Subcutaneous abdominal adipose tissue (tissue), 5 donors: ENCODE results near the gene DAND5.

Experiments used
- H3K27ac ChIP-seq: one replicate; pipeline ENCODE4 v1.7.0; 2013; ENCODE audit warnings: low read depth, mild to moderate bottlenecking, inconsistent platforms, low read length, moderate library complexity
- H3K27me3 ChIP-seq, 5 donors: one replicate each; pipeline ENCODE4 v1.7.0; 2013; ENCODE audit warnings: low read length in 5 of 5, inconsistent platforms in 1 of 5; ENCODE audit not compliant: control insufficient read depth in 5 of 5, insufficient read depth in 4 of 5
- H3K36me3 ChIP-seq, 5 donors: one replicate each; pipeline ENCODE4 v1.7.0; 2013; ENCODE audit warnings: low read length in 5 of 5; ENCODE audit not compliant: control insufficient read depth in 5 of 5, insufficient read depth in 5 of 5
- H3K4me1 ChIP-seq, 5 donors: one replicate each; pipeline ENCODE4 v1.7.0; 2013; ENCODE audit warnings: low read length in 5 of 5, mild to moderate bottlenecking in 3 of 5, moderate library complexity in 1 of 5; ENCODE audit not compliant: control insufficient read depth in 5 of 5, insufficient read depth in 5 of 5
- H3K4me3 ChIP-seq, 5 donors: one replicate each; pipeline ENCODE4 v1.7.0; 2013; ENCODE audit warnings: low read length in 5 of 5, low read depth in 1 of 5
- H3K9ac ChIP-seq, 5 donors: one replicate each; pipeline ENCODE4 v1.7.0; 2013; ENCODE audit warnings: low read length in 5 of 5, mild to moderate bottlenecking in 4 of 5, moderate library complexity in 3 of 5
- H3K9me3 ChIP-seq, 5 donors: one replicate each; pipeline ENCODE4 v1.7.0; 2013; ENCODE audit warnings: low read length in 5 of 5; ENCODE audit not compliant: control insufficient read depth in 5 of 5
- donor health status: healthy.
- donor health status: healthy.
- donor health status: healthy.
- donor health status: healthy.
- donor health status: healthy.

The DAND5 gene

GRCh38 chr19:13012690-13013608 lies 43.6 kb downstream of the DAND5 start:
- peaks cover 0 to 3% (median 0%) of the 10 kb centered on the region in 5 donors for H3K27me3 ChIP-seq
- peak overlapping the region; percentile 22 to 86 (median 83) for H3K9ac ChIP-seq
- H3K36me3 ChIP-seq, result peaks cover 0 to 8% (median 5%) of the 10 kb centered on the region in 5 donors
- peak overlapping the region; percentile 56 to 68 (median 65) for H3K4me3 ChIP-seq
- H3K4me1 ChIP-seq, result peaks cover 15 to 100% (median 97%) of the 10 kb centered on the region in 5 donors
- no peaks in the 10 kb centered on the region for H3K9me3 ChIP-seq
- H3K27ac ChIP-seq, result peak overlapping the region; percentile 97

GRCh38 chr19:13013649-13014048 lies 44.3 kb downstream of the DAND5 start:
- Histone ChIP-seq H3K4me1 (peaks cover 14 to 98% (median 96%) of the 10 kb centered on the region in 5 donors), H3K4me3 (peak overlapping the region; percentile 50 to 68 (median 61)), H3K36me3 (peaks cover 0 to 5% (median 4%) of the 10 kb centered on the region in 5 donors), H3K27ac (peak overlapping the region; percentile 97), H3K27me3 (peaks cover 0 to 3% (median 0%) of the 10 kb centered on the region in 5 donors), H3K9me3 (no peaks in the 10 kb centered on the region), H3K9ac (peak overlapping the region; percentile 64 to 95 (median 85))

- Histone ChIP-seq H3K4me3 (peak overlapping the region; percentile 50 to 68 (median 61)), H3K27ac (peak overlapping the region; percentile 97), H3K27me3 (peaks cover 0 to 3% (median 0%) of the 10 kb centered on the region in 5 donors), H3K9ac (peak overlapping the region; percentile 64 to 95 (median 85)), H3K36me3 (no peaks in the 10 kb centered on the region), H3K4me1 (peaks cover 17 to 98% (median 96%) of the 10 kb centered on the region in 5 donors), H3K9me3 (no peaks in the 10 kb centered on the region)
These were observed 44.9 kb downstream of the DAND5 start for GRCh38 chr19:13014101-13014920.

- Histone ChIP-seq H3K27me3 (no peaks in the 10 kb centered on the region), H3K4me1 (peaks cover 14 to 98% (median 95%) of the 10 kb centered on the region in 5 donors), H3K36me3 (no peaks in the 10 kb centered on the region), H3K9me3 (no peaks in the 10 kb centered on the region), H3K9ac (peak overlapping the region in 3 of 5 donors; percentile 83 to 85 (median 84)), H3K27ac (peak overlapping the region; percentile 97), H3K4me3 (peak overlapping the region in 2 of 5 donors; percentile 61 to 68)
These were observed 45.5 kb downstream of the DAND5 start for GRCh38 chr19:13014921-13015280.

GRCh38 chr19:13015361-13016223 lies 46.2 kb downstream of the DAND5 start:
- Histone ChIP-seq H3K9ac (peak overlapping the region in 2 of 5 donors; percentile 27 to 57), H3K4me3 (peak overlapping the region in 1 of 5 donors; percentile 42), H3K4me1 (peaks cover 11 to 98% (median 95%) of the 10 kb centered on the region in 5 donors), H3K36me3 (no peaks in the 10 kb centered on the region), H3K27me3 (no peaks in the 10 kb centered on the region), H3K9me3 (no peaks in the 10 kb centered on the region), H3K27ac (peak overlapping the region; percentile 99)

DNA sequence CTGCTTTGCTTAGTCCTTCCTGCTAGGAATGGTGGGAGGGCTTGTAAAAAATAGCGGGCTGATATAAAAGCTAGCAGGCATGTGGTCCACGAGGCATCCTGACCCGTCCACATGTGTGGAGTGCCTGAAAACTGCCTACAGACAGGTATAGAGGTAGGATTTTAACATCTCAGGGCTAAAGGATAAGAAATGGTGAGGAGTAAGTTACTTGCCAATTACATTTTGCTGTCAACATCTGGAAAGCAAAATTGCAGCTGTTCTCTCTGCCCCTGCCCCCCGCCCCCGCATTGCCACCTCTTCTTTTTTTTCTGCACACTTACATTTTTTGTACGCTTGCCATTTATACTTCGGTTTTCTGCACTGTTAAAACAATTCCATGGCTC lies 46.9 kb downstream of the DAND5 start:
- peak overlapping the region; percentile 99 for H3K27ac ChIP-seq
- H3K9me3 ChIP-seq, result no peaks in the 10 kb centered on the region
- H3K4me1 ChIP-seq, result peaks cover 11 to 100% (median 95%) of the 10 kb centered on the region in 5 donors
- peak overlapping the region in 2 of 5 donors; percentile 27 to 52 for H3K9ac ChIP-seq
- H3K36me3 ChIP-seq, result no peaks in the 10 kb centered on the region
- H3K27me3 ChIP-seq, result no peaks in the 10 kb centered on the region
- peak overlapping the region in 1 of 5 donors; percentile 22 for H3K4me3 ChIP-seq

GRCh38 chr19:13016628-13017305 lies 47.4 kb downstream of the DAND5 start:
- H3K9ac ChIP-seq, result peak overlapping the region in 3 of 5 donors; percentile 39 to 52 (median 51)
- H3K27ac ChIP-seq, result peak overlapping the region; percentile 99
- no peaks in the 10 kb centered on the region for H3K36me3 ChIP-seq
- H3K27me3 ChIP-seq, result no peaks in the 10 kb centered on the region
- H3K9me3 ChIP-seq, result no peaks in the 10 kb centered on the region
- H3K4me3 ChIP-seq, result peak overlapping the region; percentile 11 to 32 (median 22)
- H3K4me1 ChIP-seq, result peaks cover 13 to 100% (median 95%) of the 10 kb centered on the region in 5 donors

GRCh38 chr19:13017306-13018034 lies 48.1 kb downstream of the DAND5 start:
- Histone ChIP-seq H3K9me3 (no peaks in the 10 kb centered on the region), H3K27me3 (no peaks in the 10 kb centered on the region), H3K36me3 (no peaks in the 10 kb centered on the region), H3K4me3 (peak overlapping the region in 4 of 5 donors; percentile 8 to 48 (median 12)), H3K9ac (peak overlapping the region in 4 of 5 donors; percentile 26 to 64 (median 52)), H3K4me1 (peaks cover 15 to 100% (median 95%) of the 10 kb centered on the region in 5 donors), H3K27ac (peak overlapping the region; percentile 99)
